Activated CD4-positive, alpha-beta T cell treated with anti-CD3 and anti-CD28 coated beads, Interleukin-2, amount 50 U/mL, for 24 hours (primary cell): ENCODE results near the gene ADPRH.
"Not testable (repeated sequence)": the region's sequence is repeated elsewhere in the genome, so short reads cannot be mapped to it uniquely, and the experiment has no call there.

Experiments
- DNase-seq, 2 donors: peaks; one replicate each; pipeline ENCODE4 v3.0.0-alpha.2; 2020; ENCODE audit warnings: low read depth in 1 of 2, low spot score in 1 of 2

The ADPRH gene

GRCh38 chr3:119579366-119580066 is at the start of gene ADPRH:
Gene ADPRH (plus strand): TSS chr3:119579492. CDS start chr3:119582170, 2,678 bp downstream.
- DNase-seq, result peak in 1 of 2 donors; percentile 26

GRCh38 chr3:119529883-119530282 is 49.4 kb upstream of the ADPRH start:
- DNase-seq, result no peak

DNA sequence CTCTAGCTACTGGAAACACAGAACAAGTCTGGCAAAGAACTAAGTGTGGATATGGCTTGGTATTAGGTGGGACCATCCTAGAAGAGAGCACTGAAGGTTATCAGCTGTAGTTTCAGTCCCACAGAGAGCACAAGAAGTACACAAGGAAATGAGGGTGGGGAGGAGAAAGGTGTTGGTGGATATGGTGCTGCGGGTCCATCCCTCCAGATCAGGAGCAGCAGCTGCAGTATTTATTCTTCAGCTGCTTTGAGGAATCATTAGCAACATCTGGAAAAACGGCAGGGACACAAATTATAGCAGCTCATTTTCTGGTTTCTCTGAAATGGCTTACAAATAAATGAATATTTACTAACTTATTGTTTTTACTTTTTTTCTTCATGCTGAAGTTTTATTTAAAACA is 48.8 kb upstream of the ADPRH start:
- DNase-seq, result no peak

DNA sequence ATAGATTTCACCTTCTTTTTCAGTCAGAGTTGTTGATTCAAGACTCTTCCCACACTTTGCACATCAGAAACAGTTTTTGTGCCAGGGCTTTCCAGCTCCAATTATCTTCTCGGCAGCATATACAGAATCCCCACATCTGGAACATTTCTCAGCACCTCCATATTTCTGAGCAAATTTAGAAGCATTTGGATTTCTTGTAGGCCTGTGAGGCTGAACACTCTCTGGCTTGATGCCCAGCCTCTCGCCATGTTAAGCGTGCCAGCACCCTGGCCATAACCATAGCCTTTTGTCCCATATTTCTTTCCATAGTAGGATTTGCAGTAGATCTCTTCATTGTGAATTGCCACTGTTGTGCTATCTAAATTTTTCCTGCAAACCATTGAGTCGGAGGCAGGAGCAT is 48.1 kb upstream of the ADPRH start:
- no peak for DNase-seq

- no peak for DNase-seq
These were observed 45.0 kb upstream of the ADPRH start for GRCh38 chr3:119534296-119534695.

DNA sequence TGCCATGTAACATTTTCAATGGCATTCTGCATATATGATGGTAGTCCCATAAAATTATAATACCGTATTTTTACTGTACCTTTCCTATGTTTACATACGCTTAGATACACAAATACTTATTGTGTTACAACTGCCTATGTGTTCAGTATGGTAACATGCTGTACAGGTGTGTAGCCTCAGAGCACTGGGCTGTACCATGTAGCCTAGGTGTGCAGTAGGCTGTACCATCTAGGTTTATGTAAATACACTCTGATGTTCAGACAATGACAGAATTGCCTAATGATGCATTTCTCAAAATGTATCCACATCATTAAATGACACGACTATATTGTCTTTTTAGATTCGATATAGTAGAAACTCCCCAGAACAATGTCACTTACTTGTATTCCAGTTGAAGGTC is 42.5 kb upstream of the ADPRH start:
- no peak for DNase-seq

- no peak for DNase-seq
These were observed 40.5 kb upstream of the ADPRH start for GRCh38 chr3:119538772-119539171.

GRCh38 chr3:119541547-119541946 is 37.7 kb upstream of the ADPRH start:
- no peak for DNase-seq

DNA sequence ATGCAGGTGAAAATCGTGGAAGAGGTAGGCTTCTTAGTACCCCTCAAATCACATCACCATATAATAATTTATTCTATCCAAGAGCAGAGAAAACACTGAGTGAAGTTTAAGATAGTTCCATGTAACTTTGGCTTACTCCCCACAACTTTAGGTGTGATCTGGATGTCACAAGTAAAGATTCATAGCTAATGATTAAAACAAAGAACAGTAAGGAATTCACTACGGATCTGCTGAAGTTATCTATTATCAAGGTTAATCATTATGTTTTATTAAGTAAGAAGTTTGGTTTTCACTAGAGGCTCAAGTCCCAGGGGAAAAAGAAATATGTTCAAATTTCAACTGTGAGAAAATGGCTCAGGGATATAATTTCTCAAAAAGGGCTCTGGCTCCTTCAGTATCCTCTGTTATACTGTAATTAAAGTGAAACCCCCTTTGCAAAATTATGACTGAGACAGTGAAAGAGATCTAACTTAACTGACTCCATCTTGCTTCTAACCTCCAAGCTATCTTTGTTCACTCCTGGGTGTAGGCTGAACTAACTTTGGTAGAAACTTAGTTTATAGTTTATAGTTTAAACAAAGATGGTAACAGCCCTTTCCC is 37.0 kb upstream of the ADPRH start:
- no peak for DNase-seq

DNA sequence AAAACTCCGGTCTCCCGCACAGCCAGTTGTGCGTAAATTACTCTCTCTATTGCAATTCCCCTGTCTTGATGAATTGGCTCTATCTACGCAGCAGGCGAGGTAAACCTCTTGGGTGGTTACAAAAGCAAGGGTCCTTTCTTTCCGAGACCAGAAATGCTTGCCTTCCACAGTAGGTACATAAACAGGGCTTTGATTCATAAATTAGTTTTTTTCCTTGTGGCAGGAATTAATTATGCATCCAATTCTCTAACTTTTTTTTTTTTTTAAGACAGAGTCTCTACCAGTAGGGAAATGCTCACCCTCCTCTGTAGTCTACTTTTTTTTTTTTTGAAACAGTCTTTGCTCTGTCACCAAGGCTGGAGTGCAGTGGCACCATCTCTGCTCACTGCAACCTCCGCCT is 36.1 kb upstream of the ADPRH start:
- DNase-seq, result no peak

- DNase-seq, result no peak
These were observed 32.1 kb upstream of the ADPRH start for GRCh38 chr3:119547227-119547626.

DNA sequence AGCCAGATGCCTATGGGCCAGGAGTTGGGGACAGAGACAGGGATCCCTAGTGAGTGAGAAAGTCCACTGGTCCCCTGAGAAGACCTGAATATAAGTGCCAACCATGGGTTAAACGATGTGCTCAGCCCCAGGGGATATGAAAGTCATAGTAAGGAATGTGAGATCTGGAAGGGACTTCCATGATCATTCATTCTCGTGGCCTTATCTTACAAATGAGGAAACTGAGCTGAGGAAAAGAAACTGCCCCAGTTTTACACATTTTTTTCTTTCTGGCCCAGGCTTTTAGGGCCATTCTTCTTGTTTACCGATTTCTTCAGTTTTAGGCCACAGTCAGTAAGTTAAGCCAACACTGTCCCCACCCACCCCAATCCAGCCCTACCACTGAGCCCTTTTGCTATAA is 31.0 kb upstream of the ADPRH start:
- DNase-seq, result no peak

- DNase-seq, result no peak
These were observed 28.9 kb upstream of the ADPRH start for GRCh38 chr3:119550192-119550910.

- DNase-seq, result no peak
These were observed 27.7 kb upstream of the ADPRH start for GRCh38 chr3:119551598-119551997.

DNA sequence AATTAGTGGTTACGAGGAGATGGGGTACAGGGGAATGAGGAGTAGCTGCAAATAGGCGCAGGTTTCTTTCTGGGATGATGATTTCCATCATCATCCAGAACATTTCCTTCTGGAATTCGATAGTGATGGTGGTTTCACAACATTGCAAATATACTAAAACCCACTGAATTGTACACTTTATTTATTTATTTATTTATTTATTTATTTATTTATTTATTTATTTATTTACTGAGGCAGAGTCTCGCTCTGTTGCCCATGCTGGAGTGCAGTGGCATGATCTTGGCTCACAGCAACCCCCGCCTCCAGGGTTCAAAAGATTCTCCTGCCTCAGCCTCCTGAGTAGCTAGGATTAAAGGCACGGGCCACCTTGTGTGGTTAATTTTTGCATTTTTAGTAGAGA is 26.4 kb upstream of the ADPRH start:
- not testable (repeated sequence) for DNase-seq

DNA sequence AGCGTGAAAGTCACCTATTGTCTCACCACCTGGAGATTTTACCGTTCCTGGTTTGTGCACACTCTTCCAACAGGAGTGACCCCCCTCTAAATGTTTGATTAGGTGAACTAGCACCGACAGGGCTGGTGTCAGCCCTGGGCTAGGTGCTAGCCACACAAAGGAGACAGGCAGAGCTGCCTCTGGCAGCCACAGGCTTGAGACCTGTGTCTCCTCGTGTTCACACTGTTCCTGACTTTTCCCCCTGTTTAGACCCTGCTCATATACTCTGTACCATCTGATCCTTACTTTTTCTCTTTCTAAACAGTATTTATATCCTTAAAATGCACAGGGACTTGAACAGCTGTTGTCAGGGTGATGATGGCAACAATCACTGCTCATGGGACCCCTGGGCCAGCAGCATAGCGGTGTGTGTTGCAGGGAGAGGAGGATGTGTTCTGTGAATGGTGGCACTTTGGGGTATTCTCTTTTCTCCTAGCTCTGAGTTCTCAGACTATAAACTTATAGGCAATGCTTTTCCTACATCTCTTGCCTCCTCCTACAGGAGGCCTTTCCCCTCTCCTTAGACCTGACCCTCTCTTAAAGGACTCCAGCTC is 25.4 kb upstream of the ADPRH start:
- DNase-seq, result no peak

GRCh38 chr3:119555309-119555735 is 24.0 kb upstream of the ADPRH start:
- no peak for DNase-seq

DNA sequence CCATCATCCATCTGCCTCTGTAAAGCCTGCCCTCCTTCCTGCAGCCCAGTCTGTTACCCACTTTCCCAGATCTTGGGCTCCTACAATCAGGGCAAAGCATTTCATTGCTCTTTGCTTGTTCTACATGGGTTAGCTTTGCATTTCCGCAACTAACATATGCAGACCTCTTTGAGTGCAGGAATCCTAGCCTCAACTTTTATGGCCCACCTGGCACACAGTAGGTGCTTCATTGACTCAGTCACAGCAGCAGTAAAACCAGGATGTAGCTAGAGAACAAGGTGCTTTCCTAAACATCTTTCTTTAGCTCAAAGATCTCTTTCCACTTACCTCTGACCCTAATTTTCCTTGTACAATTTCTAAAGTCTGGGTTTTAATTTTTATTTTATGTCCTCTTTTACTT is 23.4 kb upstream of the ADPRH start:
- DNase-seq, result no peak

DNA sequence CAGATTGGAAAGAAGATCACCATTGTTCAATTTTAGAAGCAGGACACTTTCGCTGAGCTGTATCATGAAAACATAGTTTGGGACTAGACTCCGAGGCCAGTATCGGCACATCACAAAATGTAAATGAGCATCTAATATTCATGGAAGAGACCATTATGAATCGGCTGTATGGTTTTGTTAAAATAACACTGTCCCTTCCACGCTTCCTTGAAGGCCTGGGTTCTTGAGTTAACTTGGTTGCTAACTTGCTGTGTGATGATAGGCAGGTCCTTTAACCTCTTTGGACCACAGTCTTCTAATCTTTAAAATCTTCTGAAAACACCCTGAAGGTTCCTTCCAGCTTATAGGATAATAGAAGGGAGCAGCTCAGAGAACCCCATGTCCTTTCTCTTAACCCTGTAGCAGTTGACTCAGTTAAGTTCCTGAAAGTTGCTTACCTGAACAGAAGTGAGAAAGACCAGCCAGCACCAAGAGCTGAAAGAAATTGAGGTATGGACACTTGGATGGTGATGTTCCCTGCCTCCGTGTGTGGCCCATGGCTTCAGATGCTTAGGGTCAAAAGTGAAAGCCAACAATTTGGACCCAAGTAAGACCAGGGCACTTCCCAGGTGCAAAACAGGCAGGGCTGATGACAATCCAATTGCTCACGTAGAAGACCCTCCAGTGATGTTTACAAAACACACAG is 22.0 kb upstream of the ADPRH start:
- no peak for DNase-seq

DNA sequence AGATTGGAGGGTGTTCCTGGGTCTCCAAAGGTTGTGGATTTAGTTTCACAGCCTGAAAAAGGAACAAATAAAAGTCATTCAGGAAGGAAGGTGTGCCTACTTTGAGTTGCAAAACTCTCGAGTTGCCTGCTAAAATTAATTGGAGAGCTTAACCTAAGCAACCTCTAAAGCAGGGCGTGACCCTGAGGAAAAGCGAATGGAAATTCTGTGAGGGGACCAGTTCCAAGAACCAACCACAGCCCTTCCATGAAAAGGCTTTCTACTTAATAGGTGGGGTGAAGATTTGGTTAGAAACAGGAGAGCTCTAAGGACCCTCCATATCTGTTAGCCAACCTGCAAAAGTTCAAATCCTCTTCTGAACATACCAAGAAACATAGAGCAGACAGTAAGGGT is 21.4 kb upstream of the ADPRH start:
- DNase-seq, result no peak

- DNase-seq, result no peak
These were observed 20.5 kb upstream of the ADPRH start for GRCh38 chr3:119558626-119559317.
